CD4-positive, alpha-beta T cell treated with Interleukin-10 for 1 hour (primary cell): ENCODE results near the gene PPP1R1B.
A peak's percentile ranks its signal among the peaks of the same experiment; 100 is the strongest.
"Not testable (repeated sequence)": the region's sequence is repeated elsewhere in the genome, so short reads cannot be mapped to it uniquely, and the experiment has no call there.

Experiments used
- DNase-seq: peaks from one replicate; pipeline ENCODE4 v3.0.0-alpha.2; 2020

PPP1R1B gene

GRCh38 chr17:39626171-39627046 lies at the start of gene PPP1R1B:
PPP1R1B (plus strand) TSS chr17:39626952; CDS start chr17:39627393, 441 bp downstream.
- DNase-seq, result no peak

GRCh38 chr17:39578272-39578671 lies 48.5 kb upstream of the PPP1R1B start:
- DNase-seq, result no peak

DNA sequence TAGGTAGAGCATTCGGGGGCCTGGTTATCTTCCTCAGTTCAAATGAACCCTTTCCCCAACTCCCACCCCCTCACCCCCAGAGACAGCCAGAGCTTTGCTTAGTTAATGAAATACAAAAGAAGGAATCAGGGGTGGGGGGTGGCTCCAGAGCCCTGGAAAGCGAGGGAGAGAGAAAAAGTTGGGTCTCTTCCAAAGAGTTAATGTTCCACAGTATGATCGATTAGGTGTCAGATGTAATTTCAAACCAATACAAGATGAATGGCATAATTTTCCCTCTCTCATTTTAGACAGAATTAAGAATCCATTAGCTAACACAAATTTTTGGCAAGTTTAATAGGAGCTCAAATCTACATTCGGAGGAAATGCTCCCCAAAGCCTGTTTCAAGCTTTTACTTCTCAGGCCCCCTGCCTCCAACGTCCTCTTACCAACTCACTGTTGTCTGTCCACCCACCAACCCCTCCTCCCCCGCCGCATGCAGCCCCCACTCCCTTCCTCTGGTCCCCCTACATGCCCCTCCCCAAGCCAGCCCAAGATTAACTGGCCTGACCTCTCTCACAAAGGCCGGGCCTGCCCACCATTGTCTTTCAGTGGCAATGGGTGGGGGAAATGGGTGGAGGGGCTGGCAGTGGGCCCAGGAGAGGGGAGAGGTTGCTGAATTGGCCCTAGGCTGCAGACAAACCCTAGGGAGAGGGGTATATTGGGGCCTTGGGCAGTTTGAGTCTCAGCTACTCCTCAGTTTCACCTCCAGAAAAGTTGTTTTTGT lies 47.3 kb upstream of the PPP1R1B start:
- no peak for DNase-seq

DNA sequence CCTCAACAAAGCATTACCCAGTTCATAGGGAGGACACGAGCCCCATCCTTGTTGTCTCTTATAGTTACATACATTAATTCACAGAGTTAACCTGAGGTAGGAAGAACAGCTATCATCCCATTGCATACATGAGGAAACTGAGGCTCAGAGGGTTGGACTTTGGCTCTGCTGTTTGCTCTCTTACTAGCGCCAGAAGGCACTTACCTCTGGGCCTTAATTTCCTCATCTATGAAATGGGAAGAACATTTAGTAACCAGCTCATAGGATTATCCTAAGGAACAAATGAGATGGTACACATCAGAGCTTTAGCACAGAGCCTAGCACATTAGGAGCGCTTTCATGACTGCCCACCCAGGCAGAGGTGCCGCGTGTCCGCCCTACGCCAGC lies 46.7 kb upstream of the PPP1R1B start:
- no peak for DNase-seq

- DNase-seq, result no peak
Observed at GRCh38 chr17:39581071-39581758, 45.5 kb upstream of the PPP1R1B start.

- no peak for DNase-seq
Observed at GRCh38 chr17:39581759-39582085, 45.0 kb upstream of the PPP1R1B start.

DNA sequence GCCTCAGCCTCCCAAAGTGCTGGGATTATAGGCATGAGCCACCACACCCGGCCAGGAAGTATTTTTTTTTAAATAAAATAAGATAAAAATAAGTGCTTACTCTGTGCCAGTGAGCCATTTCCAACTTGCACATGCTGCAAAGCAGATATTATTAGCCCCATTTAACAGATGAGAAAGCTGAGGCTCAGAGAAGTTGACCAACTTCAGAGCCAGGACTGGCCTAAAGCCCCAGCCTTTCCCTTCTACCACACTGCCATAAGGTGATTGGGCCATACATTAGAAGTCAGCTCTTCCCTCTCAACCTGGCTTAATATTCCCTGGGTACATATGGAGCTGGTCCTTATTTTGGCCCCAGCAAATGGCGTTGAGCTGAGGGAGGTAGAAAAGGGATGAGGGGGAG lies 44.1 kb upstream of the PPP1R1B start:
- no peak for DNase-seq

DNA sequence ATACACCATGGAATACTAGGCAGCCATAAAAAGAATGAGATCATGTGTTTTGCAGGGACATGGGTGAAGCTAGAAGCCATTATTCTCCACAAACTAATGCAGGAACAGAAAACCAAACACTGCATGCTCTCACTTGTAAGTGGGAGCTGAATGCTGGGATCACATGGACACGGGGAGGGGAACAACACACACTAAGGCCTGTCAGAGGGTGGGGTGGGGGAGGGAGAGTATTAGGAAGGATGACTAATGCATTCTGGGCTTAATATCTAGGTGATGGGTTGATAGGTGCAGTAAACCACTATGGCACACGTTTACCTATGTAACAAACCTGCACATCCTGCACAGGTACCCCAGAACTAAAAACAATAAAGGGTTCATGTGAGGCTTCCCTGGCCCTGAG lies 36.6 kb upstream of the PPP1R1B start:
- not testable (repeated sequence) for DNase-seq

- DNase-seq, result peak; percentile 30
Observed at GRCh38 chr17:39591958-39592954, 34.5 kb upstream of the PPP1R1B start.

GRCh38 chr17:39593371-39593770 lies 33.4 kb upstream of the PPP1R1B start:
- DNase-seq, result no peak

- DNase-seq, result no peak
Observed at GRCh38 chr17:39595294-39595693, 31.5 kb upstream of the PPP1R1B start.

DNA sequence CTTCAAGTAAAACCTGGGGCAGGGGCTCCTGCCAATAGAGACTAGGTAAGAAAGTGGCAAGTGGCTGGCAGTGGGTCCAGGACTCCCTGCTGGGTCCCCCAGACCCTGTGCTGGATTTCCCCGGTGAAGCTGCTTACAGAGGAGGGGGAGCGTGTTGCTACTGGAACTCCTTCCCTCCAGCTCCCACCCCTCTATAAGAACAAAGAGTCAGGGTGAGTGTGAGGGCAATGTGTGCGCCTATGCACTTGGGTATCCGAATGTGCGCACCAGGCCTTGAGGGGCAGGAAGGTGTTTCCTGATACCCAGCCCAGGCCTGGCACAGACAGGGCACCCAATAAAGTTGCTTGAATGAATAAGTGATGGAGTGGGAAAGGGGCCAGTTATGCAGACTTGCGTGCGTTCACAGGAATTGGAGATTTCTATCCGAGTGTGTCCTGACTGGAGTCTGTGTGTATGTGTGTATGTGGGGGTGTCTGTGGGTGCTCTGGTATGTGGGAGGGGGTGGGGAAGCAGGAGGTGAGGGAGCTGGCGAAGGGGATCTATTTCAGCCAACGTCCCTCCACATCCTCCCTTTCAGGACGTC lies 30.7 kb upstream of the PPP1R1B start:
- DNase-seq, result no peak

DNA sequence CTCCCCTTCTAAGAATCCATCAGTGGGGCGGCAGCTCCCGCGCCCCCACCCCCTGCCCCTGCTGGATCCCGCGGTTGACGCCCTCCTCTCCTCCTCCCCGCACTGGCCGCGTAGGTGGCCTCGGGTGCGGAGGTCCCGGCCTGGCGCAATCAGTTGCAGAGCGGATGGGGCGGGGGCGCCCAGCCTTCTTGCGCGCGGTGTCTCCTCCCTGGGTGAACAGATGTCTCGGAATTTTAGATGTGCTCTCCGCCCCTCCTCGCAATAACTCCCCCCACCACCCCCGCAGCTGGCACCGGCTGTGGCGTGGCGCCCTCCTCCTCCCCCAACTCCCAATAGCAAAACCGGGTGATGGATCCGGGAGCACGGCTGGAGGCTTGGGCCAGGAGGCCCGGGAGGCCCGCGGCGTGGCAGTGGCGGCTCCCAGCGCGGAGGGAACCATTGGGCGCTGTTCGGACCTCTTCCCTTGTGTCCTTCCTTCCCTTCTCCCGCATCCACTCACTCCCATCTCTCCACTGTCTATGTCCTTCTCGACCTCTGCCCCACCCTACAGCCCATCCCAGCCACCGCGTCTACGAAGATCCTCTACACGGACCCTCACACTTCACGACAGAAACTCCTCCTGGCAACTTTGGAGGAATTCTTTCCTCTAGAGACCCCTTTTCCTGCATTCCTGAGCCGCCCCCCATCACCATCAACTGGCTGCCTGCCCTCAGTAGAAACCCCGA lies 30.0 kb upstream of the PPP1R1B start:
- DNase-seq, result no peak

DNA sequence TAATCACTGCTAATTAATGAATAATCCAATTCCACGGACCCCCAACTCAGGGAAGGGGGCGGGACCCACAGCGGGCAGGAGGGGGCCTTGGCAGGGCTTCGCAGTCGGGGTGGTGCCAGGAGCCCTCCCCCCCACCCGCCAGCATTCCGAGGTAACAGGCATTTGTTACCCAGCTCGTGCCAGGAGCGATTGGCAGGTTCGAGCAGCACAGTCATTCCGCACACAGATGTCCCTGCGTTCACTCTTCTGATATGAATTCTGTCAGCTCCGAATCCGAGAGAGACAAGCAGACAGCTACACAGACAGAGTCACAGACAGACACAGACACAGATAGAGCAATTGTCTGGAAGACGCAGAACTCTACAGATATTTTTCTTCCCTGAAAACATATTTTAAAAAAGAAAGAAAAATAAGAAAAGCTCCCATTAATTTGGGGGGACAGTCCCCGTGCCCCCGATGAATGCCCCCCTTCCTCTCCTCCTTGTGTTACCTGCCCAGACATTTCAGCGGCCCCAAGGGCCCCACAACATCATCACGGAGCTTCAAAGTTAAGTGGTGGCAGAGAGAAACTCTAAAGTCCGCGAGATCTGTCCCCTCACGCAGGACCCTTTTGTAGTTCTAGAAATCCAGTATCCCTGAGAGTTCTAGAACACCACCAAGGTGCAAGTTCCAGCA lies 29.2 kb upstream of the PPP1R1B start:
- DNase-seq, result no peak

DNA sequence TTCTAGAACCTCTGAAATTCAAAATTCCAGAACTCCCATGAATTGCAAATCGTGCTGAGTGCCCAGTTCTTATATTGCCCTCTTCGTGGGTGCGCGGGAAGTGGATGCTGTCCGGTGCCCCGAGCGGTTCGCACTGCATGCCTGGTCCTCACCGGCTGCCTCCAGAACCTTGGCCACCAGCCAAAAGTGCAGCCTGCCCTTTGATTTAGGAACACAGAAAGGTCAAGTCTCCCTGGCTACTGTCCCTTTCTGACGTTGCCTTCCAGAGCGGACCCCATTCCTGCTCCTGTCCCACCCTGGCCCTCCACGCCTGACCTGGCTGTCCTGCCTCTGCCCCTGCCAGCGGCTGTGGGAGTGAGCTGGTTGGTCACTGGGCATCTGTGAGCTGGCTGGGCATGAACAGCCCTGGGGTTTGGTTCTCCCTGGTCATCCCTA lies 28.7 kb upstream of the PPP1R1B start:
- DNase-seq, result no peak

DNA sequence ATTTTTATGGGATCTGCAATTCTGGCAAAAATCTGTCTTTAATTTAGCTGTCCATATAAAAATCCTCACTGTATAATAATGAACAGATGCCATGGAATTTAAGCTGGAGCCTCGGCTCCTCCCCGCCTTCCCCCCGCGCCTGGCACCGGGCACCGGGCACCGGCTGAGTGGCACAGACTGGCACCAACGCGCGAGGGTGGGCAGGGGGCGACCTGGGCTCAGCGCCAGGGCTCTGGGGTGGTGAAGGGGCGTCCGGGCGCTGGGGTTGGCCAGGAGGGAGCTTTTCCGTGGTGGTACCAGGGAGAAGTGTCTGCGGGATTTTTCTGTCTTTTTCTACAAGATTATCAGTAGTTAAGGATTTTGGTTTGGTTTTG lies 28.1 kb upstream of the PPP1R1B start:
- DNase-seq, result no peak

DNA sequence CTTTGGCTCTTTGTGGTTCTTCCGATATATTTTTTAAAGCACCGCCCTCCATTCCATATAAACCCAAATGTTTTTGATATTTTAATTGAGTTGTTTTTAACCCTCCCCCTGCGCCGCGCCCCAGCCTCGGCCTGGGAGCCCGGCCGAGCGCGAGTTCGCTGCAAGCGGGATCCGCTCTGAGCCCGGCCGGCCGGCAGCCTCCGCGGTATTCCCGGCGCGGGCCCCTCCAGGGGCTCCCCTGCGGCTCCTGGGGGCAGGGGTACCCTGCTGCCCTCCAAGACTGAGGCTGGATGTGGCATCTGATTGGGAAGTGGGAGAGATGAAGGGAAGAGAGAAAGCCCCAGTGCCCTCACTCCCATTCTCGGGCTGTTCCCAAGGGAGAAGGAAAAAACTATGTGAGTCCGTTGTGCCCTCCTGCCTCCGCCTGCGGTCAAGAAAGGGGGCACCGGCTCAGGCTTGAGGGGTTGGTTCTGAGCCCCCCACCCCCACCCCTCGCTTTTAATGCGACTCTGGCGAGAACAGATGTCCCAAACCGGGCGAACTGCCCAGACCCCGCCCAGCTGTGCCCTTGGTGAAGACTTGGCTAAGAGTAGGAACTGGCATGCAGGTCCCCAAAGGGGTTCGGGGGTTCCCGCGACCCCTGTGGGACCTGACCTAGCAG lies 27.6 kb upstream of the PPP1R1B start:
- DNase-seq, result no peak

- no peak for DNase-seq
Observed at GRCh38 chr17:39599665-39600231, 27.0 kb upstream of the PPP1R1B start.

DNA sequence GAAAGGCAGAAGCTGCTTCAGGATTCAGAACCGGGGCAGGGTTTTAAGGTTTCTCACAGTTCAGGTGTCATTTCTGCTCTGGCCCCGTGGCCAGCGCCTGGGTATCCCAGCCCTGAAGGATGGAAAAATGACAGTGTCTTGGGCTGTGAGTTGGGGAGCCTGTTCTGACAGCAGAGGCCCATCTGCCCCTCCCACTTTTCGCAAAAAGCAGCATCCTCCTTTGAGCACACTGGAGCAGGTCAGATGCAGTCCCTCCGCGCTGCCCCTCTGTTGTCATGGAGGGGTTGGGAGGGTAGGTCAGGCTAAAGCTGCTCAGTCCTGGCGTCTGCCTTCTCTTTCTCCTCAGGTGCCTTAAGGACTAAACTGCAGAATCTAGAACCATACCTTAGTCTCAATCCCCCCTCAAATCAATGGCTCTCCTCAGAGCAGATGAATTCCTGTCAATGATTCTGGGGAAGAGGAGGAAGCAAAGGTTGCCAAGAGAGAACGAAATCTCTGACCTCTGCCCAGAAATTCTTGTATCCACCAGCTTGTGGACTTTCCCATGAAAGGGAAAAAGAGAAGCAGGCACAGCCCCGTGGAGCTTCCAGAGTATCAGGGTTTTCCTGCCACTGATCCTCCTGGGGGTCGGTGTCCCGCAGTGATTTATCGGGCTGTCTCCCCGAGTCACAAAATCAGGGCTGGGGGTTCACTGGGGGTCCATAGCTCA lies 26.3 kb upstream of the PPP1R1B start:
- no peak for DNase-seq
